Breast epithelium (tissue), 4 donors: Measurements from ENCODE around the gene LAMB4. TPM values are rescaled to one million over a fixed set of nuclear protein-coding genes. Genes with fewer than 3 reads are reported as not detected.

ENCODE experiments used
- DNase-seq, 2 donors: peaks; one replicate each; pipeline ENCODE4 v3.0.0-alpha.2; 2019; ENCODE audit warnings: low spot score in 2 of 2
- H3K27ac ChIP-seq, 2 donors: fragments of 200-600 bp; sonication (generic) in 1 of 2; one replicate each; pipeline ENCODE4 v1.5.1; 2016 to 2019; ENCODE audit warnings: mild to moderate bottlenecking in 1 of 2
- H3K27me3 ChIP-seq, 2 donors: fragments of 200-600 bp; sonication (generic) in 1 of 2; one replicate each; pipeline versions ENCODE4 v1.5.1 to v1.6.0; 2017 to 2019; ENCODE audit warnings: control low read depth in 1 of 2, mild to moderate bottlenecking in 1 of 2
- H3K36me3 ChIP-seq: fragments of 200-600 bp; one replicate; pipeline ENCODE4 v1.5.1; 2019
- H3K4me1 ChIP-seq, 2 donors: fragments of 200-600 bp; sonication (generic); one replicate each; pipeline ENCODE4 v1.5.1; 2016 to 2019; ENCODE audit warnings: control low read depth in 1 of 2
- H3K4me3 ChIP-seq, 3 donors: fragments of 200-600 bp; sonication (generic); 1 replicate in 2 of 3; 2 replicates in 1 of 3; pipeline ENCODE4 v1.5.1; 2016 to 2019; ENCODE audit warnings: mild to moderate bottlenecking in 3 of 3, moderate library complexity in 2 of 3
- H3K9me3 ChIP-seq, 2 donors: fragments of 200-600 bp; sonication (generic) in 1 of 2; one replicate each; pipeline ENCODE4 v1.5.1; 2016 to 2019; ENCODE audit warnings: control low read depth in 1 of 2
- CTCF ChIP-seq, 3 donors: fragments of 450-650 bp; IDR thresholded peaks; one replicate each; pipeline ENCODE4 v1.5.1; 2016 to 2017; ENCODE audit warnings: antibody characterized with exemption in 3 of 3, mild to moderate bottlenecking in 3 of 3, moderate library complexity in 3 of 3
- POLR2A ChIP-seq: fragments of 450-650 bp; IDR thresholded peaks from one replicate; pipeline ENCODE4 v1.6.1; 2016; ENCODE audit warnings: antibody characterized with exemption, mild to moderate bottlenecking, moderate library complexity
- POLR2AphosphoS5 ChIP-seq, 3 donors: sonication (generic); formaldehyde crosslinking; IDR thresholded peaks; one replicate each; pipeline ENCODE4 v1.6.1; 2017; ENCODE audit warnings: antibody characterized with exemption in 3 of 3
- intact Hi-C: fragments of 100-400 bp; cut with DNase I; formaldehyde crosslinking; loops from one replicate; pipeline ENCODE4 v1.15.1; 2023; ENCODE audit warnings: low total_unique reads
- total RNA-seq, 3 donors: library from RNA; depleted of rRNA; stranded (reverse); fragments of >200 nt; gene quantifications; one replicate each; pipeline ENCODE4 v1.1.0, GENCODE V29; 2016

LAMB4 gene
- total RNA-seq, 3 donors from 2014 or later = 0.29 to 0.98 (median 0.48) TPM

- Histone ChIP-seq H3K36me3 (no peaks in the 10 kb centered on the region), H3K4me1 (no peaks in the 10 kb centered on the region), H3K4me3 (no peak overlapping the region), H3K9me3 (no peaks in the 10 kb centered on the region), H3K27me3 (no peaks in the 10 kb centered on the region), H3K27ac (no peak overlapping the region)
- DNase-seq = no peak
- intact Hi-C loops = no loop called here
- TF ChIP-seq POLR2A = no peak
- TF ChIP-seq CTCF (IDR thresholded peaks at IDR 0.05) = no peak
- no peak for TF ChIP-seq POLR2AphosphoS5 (IDR thresholded peaks at IDR 0.05)
Measured at GRCh38 chr7:108143658-108144420, 13.7 kb upstream of the LAMB4 start.

- DNase-seq = no peak
- no peaks in the 10 kb centered on the region for H3K27me3 ChIP-seq
- no peak overlapping the region for H3K4me3 ChIP-seq
- no peaks in the 10 kb centered on the region for H3K4me1 ChIP-seq
- no peak overlapping the region for H3K27ac ChIP-seq
- H3K36me3 ChIP-seq = no peaks in the 10 kb centered on the region
- H3K9me3 ChIP-seq = no peaks in the 10 kb centered on the region
- no peak for TF ChIP-seq CTCF (IDR thresholded peaks at IDR 0.05)
- intact Hi-C loops = no loop called here
Measured at GRCh38 chr7:108142675-108143259, 12.6 kb upstream of the LAMB4 start.

GRCh38 chr7:108142180-108142579 is 12.0 kb upstream of the LAMB4 start:
- intact Hi-C loops = no loop called here
- no peak for DNase-seq
- Histone ChIP-seq H3K9me3 (no peaks in the 10 kb centered on the region), H3K36me3 (no peaks in the 10 kb centered on the region), H3K27ac (no peak overlapping the region), H3K4me1 (no peaks in the 10 kb centered on the region), H3K27me3 (no peaks in the 10 kb centered on the region), H3K4me3 (no peak overlapping the region)
- no peak for TF ChIP-seq POLR2AphosphoS5 (IDR thresholded peaks at IDR 0.05)
- no peak for TF ChIP-seq CTCF (IDR thresholded peaks at IDR 0.05)
- TF ChIP-seq POLR2A = no peak

GRCh38 chr7:108140671-108141070 is 10.5 kb upstream of the LAMB4 start:
- intact Hi-C loops = no loop called here
- no peak for DNase-seq
- no peaks in the 10 kb centered on the region for H3K36me3 ChIP-seq
- TF ChIP-seq POLR2AphosphoS5 (IDR thresholded peaks at IDR 0.05) (no peak), CTCF (IDR thresholded peaks at IDR 0.05) (no peak), POLR2A (no peak)
- no peaks in the 10 kb centered on the region for H3K9me3 ChIP-seq
- no peak overlapping the region for H3K4me3 ChIP-seq
- no peaks in the 10 kb centered on the region for H3K27me3 ChIP-seq
- no peak overlapping the region for H3K27ac ChIP-seq
- no peaks in the 10 kb centered on the region for H3K4me1 ChIP-seq

GRCh38 chr7:108138911-108139310 is 8.8 kb upstream of the LAMB4 start:
- intact Hi-C loops = no loop called here
- TF ChIP-seq POLR2AphosphoS5 (IDR thresholded peaks at IDR 0.05) = no peak
- no peak for TF ChIP-seq POLR2A
- no peak for TF ChIP-seq CTCF (IDR thresholded peaks at IDR 0.05)
- Histone ChIP-seq H3K36me3 (no peaks in the 10 kb centered on the region), H3K4me1 (no peaks in the 10 kb centered on the region), H3K9me3 (no peaks in the 10 kb centered on the region), H3K27me3 (no peaks in the 10 kb centered on the region), H3K4me3 (no peak overlapping the region), H3K27ac (no peak overlapping the region)
- DNase-seq = no peak
